ENCODE results near the gene ARF1.
A peak's percentile ranks its signal among the peaks of the same experiment; 100 is the strongest.

ARF1 gene

GRCh38 chr1:228102791-228103620 lies 20.5 kb downstream of the ARF1 start, which contains the start of gene C1orf35:
Gene C1orf35 (minus strand): TSS chr1:228103325. CDS start chr1:228103227, 98 bp downstream.
- TF ChIP-seq, protein P1, sequence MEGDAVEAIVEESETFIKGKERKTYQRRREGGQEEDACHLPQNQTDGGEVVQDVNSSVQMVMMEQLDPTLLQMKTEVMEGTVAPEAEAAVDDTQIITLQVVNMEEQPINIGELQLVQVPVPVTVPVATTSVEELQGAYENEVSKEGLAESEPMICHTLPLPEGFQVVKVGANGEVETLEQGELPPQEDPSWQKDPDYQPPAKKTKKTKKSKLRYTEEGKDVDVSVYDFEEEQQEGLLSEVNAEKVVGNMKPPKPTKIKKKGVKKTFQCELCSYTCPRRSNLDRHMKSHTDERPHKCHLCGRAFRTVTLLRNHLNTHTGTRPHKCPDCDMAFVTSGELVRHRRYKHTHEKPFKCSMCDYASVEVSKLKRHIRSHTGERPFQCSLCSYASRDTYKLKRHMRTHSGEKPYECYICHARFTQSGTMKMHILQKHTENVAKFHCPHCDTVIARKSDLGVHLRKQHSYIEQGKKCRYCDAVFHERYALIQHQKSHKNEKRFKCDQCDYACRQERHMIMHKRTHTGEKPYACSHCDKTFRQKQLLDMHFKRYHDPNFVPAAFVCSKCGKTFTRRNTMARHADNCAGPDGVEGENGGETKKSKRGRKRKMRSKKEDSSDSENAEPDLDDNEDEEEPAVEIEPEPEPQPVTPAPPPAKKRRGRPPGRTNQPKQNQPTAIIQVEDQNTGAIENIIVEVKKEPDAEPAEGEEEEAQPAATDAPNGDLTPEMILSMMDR (conservative IDR thresholded peaks at IDR 0.05), result no peak
- peak within 1 kb of the TSS; percentile 62 for H3K27ac ChIP-seq

DNA sequence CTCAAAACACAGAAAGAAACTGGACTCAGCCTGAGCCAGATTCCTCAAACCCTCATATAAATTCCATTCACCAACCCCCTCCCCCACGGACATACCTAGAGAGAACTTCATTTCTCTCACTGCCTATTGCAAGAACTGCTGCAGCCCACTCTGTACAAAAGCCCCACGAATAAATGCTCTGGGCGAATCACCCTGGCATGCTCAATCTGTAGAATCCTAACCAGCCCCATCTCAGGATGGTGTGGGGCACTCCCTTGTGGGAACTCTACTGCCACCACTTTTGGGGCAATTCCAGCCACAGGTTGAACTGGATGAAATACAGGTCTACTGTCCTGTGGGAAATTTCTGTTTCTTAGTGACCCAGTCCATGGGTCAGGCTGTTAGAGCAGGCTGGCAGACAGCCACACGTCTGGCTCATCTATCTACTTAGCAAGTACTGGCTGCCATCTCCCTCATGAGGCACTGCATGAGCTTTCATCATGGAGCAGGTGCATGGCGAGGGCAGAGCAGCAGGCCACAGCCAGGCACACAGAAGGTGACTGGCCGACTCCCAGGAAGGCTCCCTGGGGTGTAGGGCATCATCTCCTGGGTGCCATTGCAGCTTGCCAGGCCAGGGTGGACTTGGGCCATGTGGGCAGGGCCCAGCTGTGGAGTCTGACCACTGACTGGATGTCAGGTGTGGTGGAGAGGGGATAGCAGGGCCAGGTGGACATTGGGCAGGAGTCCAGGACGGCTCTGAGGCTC lies 22.2 kb downstream of the ARF1 start:
- TF ChIP-seq, protein P1 (conservative IDR thresholded peaks at IDR 0.05), result no peak
- H3K27ac ChIP-seq, result no peak overlapping the region

DNA sequence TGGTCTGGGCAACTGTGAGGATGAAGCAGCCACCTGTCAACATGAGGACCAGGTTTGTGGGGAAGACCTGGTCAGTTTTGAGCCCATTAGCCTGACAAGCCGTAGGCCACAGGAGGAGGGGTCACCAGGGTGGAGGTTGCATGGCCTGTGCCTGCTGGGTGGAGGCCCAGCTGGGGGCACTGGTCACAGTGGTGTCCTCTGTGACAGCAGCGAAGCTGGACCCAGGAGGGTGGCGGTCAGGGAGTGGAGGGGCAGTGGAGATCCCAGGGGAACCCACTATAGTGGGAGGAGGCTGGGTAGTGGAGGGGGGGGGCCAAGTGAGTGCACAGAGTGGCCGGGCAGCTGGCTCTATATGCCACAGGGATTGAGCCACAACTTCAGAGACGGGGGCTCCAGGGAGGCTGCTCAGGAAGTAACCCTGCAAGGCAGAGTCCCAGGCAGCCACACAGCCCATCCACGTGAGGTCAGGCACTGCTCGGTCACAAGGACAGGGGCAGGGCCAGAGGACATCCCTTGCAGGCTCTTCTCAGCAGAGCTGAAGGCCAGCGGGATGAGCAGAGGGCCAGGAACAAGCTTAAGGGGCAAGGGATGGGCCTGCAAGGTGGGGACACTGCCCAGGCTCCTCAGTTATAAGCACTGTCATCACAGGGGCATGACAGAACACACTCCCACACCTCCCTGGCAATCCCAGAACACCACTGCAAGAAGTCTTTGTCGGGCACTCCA lies 22.9 kb downstream of the ARF1 start:
- H3K27ac ChIP-seq, result no peak overlapping the region
- TF ChIP-seq, protein P1 (conservative IDR thresholded peaks at IDR 0.05), result no peak

DNA sequence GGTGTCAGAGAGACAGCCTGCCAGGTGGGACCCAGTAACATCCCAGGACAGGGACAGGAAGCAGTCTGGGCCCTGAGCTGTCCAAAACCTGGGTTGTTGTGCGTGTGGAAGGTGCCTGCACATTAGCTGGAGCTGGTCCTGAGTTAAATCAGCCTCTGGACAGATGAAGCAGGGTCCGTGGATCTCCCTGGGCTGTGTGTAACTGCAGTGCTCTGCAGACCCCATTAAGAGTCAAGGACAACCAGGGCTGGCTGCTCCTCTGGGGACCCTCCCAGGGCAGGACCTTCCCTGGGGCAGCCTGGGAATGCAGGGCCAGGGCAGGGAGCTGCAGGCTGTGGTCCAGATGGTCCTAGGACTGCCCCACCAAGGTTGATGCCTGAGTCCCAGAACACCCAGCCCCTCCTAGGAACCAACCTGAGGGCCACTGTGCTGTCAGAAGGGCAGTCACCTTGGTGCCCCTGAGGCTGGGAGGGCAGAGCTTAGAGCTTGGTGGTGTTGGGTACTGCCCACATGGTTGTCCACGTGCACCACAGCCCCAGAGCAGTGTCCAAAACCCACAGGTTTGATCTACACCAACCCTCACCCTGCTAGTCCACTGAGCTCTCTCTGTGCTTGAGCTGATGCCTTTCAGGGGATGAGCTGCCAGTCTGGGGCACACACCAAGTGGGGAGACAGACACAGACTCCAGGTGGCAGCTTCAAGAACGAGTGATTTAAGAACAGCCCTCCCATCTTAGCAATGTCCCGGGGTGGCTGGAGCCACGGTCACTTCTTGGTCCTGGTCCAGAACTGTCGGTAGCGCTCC lies 23.7 kb downstream of the ARF1 start:
- TF ChIP-seq, protein P1 (conservative IDR thresholded peaks at IDR 0.05), result no peak
- no peak overlapping the region for H3K27ac ChIP-seq

DNA sequence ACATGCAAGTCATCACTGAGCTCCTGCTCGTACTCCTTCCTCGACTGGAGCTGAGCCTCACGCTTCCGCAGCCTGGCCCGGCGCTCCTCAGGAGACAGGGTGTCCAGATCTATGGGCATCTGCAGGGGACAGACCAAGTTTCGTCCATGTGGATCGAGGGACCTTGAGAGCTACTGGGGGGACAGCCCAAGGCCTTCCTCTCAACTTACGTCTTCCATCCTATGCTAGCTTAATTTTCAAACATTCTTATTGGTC lies 24.2 kb downstream of the ARF1 start:
- H3K27ac ChIP-seq, result no peak overlapping the region
- TF ChIP-seq, protein P1 (conservative IDR thresholded peaks at IDR 0.05), result no peak

DNA sequence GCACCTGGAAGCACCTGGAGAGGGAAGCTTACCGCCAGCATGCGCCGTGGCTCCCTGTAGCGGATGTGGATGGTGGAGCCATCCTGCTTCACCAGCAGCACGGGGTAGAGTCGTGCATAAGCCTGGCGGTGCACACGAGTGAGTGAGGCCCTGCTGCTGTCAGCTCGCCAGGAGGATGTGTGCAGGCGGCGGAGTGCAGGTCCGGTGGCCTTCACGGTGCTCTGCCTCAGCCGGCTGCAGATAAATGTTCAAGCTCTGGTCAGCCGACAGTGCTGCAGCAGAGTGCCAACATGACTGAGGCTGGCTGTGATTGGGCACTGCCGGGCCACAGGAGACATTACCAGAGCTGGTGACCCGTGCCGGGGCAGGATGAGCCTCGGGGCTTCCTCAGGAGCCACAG lies 25.1 kb downstream of the ARF1 start:
- no peak overlapping the region for H3K27ac ChIP-seq
- TF ChIP-seq, protein P1 (conservative IDR thresholded peaks at IDR 0.05), result no peak
